HG02610 (cell line): Measurements from ENCODE around the gene CEBPB.
"Not testable (repeated sequence)": the region's sequence is repeated elsewhere in the genome, so short reads cannot be mapped to it uniquely, and the experiment has no call there.

ENCODE experiments used
- ATAC-seq: cut with Tn5 transposase; IDR thresholded peaks from one replicate; pipeline ENCODE4 v1.9.1; 2021; ENCODE audit warnings: mild to moderate bottlenecking, moderate library complexity; ENCODE audit not compliant: unreplicated experiment

Gene CEBPB

DNA sequence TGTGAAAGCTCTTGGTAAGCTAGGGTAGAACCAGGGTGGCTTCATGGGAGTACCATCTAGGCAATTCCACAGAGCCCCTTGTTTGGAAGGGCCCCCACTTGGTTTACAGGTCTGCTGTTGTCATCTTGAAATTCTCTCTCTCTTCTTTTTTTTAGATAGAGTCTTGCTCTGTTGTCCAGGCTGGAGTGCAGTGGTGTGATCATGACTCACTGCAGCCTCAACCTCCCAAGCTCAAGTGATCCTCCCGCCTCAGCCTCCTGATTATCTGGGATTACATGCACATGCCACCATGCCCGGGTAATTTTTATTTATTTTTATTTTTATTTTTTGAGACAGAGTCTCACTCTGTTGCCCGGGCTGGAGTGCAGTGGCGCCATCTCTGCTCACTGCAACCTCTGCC, 18.2 kb downstream of the CEBPB start:
- not testable (repeated sequence) for ATAC-seq

GRCh38 chr20:50210066-50210619, 19.5 kb downstream of the CEBPB start:
- ATAC-seq = no peak

DNA sequence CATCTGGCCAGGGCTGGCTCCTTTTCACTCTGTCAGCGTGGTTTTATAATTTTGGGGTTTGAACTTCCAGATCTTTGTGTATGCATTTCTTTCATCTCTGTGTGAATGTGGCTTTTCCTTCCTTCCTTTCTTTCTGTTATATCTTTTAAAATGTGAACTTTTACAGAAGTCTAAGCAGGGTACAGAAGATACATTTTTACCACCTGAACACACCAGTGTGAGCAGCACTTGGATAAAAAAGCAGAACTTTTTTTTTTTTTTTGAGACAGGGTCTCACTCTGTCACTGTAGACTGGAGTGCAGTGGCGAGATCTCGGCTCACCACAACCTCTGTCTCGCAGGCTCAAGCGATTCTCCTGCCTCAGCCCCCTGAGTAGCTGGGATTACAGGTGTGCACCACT, 20.5 kb downstream of the CEBPB start:
- no peak for ATAC-seq

GRCh38 chr20:50213531-50214106, 23.0 kb downstream of the CEBPB start:
- ATAC-seq = no peak

DNA sequence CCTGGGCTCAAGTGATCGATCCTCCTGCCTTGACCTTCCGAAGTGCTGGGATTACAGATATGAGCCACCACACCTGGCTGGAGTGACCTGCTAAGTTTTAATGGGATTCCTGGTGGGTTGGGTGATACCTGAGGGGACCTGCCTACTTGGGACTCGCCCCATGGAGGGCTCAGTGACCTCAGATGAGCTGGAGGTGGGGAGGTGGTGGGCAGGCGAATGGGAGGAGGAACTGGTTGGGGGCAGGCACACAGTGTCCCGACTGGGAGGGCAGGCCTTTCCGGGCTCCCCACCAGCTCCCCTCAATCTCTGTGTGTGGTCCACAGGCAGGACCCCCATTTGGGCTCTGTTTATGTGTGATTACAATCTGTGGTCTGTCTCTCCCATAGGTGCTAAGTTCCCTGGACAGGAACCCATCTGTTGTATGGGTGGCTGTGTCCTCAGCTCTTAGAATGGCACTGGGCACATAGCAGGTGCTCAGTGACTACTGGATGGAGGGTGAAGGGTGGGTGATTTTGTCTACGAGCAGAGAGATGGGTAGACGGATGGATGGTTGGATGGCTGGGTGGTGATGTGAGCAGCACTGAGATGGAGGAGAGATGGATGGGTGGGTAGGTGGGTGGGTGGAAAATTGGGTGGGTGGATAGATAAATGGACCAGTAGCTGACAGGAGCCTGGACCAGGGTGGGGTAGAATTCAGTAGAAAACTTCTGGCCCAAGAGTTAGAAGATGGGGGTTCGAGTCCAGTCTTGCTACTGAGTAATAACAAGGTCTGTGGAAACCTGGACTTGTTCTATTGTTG, 23.8 kb downstream of the CEBPB start:
- ATAC-seq = no peak

GRCh38 chr20:50215101-50215690, 24.6 kb downstream of the CEBPB start:
- no peak for ATAC-seq

DNA sequence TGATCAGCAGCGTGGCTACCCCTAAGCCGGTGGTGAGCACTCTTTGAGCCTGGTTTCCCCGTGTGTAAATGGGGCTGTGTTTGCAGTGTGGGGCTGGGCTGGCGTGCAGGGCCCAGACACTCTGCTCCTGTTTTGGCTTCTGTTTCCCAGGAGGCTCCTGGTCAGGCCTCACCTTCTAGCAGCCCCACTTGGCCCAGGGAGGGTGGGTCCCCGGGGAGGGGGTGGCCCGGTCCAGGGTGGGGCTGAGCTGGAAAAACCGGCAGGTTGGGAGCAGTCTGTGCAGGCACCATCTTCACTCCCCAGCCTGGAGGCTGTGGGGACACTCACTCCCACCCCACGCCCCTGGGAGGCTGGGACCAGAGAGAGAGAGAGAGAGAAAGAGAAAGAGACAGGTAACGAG, 25.3 kb downstream of the CEBPB start:
- no peak for ATAC-seq

GRCh38 chr20:50216543-50217206, 26.0 kb downstream of the CEBPB start:
- no peak for ATAC-seq

DNA sequence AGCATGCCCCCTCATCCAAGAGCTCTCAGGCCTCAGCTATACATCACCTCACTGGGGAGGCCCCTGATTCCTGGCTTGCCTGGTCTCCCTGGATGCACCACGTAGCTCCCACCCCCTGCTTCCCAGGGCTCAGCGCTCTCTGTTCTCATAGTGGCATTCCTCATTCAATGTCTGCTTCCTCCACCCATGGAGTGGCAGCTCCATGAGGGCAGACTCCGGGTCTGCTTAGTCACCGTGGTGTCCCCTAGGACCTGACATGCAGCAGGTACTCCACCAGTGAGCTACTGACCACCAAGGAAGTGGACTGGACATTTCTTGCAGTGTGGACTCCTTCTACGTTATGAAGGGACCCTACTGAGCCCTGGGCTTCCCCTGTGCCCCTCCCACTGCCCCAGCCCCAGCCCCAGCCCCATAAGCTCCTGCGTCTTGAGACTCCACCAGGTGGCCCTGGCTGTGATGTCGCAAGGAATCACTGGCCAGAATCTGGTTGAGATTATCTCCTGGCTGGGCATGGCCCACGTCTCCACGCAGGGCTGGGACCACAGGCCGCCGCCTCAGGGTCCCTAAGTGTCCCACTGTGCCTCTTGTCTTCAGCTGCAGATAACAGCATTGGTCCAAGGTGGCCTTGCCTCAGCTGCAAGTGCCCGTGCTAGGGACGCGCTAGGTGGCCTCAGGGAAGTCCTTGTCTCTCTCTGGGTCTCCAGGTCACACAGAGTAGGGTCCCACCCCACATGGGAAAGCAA, 26.7 kb downstream of the CEBPB start:
- ATAC-seq = no peak

DNA sequence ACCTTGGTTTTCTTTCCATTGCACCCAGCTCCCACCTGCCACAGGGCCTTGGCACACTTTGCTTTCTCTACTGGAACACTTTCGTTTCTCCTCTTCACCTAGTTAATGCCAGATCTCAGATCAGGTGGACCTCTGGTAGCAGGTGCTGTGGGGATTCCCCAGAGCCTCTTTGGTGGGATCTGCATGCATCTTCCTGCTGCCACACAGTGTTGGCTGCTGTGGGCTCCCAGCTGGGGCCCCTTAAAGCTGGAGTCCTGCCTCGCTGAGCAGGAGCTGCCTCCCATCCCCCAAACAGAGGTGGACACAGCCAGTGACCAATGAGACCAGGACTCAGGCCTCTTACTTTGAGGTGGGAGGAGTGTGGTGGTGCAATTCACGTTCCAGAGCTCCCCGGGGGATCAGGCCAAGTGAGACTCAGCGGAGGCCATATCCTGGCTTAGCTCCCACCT, 28.4 kb downstream of the CEBPB start:
- ATAC-seq = no peak

DNA sequence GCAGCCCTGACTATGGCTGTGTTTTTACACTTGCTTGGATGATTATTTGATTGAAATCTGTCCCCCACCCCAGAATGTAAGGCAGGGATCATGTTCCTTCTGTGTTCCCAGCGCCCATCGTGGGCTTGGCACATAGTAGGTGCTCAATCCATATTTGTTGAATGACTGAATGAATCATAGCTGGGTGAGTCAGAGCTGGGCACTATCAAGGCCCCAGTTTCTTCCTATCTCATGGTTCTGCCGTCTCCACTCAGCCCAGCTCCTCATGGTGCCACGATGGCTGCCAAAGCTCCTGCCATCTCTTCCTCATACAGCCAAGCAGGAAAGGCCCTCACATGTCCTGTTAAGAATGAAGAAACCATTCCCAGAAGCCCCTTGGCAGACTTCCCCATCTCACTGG, 29.0 kb downstream of the CEBPB start:
- ATAC-seq = no peak

DNA sequence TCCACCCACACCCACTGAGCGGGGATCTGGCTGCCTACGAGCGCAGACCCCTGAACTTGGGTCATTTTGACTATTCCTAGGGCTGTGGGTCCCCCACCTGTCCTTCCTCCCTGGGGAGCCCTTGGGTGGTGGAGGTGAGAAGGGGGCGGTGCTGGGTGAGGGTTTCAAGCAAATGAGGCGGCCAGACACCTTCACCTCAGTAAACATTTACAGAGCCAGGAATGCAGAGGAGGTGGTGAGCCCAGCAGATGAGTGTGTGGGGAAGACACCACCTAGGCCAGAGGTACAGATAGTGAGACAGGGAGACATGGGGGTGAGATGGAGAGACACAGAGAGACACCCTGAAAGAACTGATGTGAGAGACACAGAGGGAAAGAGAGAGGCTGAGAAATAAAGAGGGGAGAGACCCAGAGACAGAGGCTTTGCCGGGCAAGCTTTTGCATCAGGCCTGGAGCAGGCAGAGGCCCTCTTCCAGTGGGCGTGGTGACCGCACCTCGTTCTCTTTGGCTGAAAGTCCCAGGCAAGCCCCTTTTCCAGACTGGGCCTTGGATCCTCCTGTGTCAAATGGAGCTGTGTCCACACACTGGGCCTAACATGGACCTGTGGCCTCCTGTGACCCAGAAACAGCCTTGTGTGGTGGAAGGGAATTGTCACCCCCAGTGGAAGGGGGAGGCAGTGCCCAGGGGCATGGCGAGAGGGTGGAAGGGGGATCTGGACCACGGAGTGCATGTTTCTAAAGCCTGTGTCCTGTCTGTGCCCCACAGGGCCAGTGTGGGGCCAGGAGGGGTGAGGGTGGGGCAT, 29.7 kb downstream of the CEBPB start:
- ATAC-seq = no peak

DNA sequence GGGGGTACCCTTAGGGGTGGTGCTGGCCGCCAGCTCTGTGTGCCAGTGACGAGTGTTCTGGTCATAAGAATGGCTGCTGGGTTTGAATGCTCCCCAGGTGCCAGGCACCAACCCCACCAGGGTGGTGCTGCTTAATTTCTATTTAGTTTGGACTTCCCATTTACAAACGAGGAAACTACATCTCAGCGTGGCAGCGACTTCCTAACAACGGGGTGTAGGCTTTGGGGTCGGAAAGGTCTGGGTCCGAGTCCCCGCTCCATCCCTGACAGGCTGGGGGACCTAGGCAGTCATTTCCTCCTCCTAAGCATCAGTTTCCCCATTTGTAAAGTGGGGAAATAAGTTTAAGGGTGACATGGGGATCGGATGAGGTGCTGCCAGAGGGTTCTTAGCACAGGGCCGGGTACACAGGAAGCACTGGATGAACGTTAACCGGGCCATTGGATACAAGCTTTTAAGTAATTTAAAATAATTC, 30.3 kb downstream of the CEBPB start:
- no peak for ATAC-seq

DNA sequence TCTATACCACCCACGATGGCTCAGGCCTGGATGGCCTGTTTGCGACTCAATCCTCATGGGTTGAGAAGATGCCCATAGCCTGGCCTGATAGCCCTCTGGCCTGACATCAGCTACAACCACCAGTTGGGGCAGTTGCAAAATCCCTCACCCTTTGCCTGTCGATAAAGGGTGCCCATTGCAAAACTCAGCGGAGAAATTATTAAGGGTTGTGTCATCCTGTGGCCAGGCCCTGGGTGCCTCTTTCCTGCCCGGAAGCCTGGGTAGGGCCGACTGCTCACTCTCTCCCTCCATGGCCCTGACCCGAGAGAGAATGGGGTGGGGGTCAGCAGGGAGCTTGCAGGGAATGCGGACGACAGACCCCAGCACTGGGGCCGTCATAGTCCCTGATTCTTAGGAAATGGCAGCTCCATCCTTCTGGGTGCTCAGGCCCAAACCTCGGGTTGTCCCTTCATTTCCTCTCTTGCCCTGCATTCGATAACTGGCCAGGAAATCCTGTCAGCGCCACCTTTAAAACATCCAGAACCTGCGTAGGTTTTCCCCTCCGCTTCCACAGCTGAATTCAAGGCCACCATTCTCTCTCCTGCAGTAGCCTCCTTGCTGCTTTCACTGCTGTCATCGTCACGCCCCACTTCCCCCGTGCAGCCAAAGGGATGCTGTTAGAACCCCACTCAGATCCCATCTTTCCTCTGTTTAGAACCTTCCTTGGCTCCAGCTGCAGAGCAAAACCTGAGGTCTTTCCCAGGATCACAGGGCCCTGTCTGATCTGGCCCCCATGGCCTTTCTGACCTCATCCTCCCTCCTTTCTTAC, 31.1 kb downstream of the CEBPB start:
- no peak for ATAC-seq

DNA sequence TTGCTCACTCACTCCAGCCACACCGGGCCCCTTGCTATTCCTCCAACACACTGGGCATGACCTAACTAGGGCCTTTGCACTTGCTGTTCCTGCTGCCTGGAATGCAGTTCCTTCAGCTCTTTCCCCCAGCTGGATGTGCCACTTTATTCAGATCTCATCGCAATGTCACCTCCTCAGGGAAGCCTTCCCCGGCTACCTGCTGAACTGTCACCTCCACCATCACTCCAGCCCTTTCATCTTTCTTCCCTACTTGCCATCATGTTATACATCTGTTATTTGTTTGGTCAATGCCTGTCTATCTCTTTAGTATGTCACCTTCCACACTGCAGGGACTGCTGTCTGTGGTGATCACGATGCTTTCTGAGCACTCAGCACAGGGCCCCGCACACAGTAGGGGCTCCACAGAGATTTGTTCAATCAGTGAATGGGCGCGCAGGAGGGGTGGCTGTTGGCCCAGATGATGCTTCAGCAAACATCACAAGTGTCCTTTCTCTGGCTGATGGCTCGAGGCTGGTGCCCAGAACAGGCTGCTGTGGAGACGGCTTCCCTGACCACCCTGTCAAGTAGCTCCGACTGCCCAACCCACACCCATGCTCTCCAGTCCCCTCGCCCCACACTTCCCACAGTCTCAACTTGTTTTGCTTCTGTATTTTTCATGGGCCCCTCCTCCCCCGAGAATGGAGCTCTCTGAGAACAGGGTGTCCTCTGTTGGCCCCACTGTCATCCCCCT, 31.8 kb downstream of the CEBPB start:
- ATAC-seq = no peak

- no peak for ATAC-seq
Observed at GRCh38 chr20:50223039-50224005, 32.7 kb downstream of the CEBPB start.

DNA sequence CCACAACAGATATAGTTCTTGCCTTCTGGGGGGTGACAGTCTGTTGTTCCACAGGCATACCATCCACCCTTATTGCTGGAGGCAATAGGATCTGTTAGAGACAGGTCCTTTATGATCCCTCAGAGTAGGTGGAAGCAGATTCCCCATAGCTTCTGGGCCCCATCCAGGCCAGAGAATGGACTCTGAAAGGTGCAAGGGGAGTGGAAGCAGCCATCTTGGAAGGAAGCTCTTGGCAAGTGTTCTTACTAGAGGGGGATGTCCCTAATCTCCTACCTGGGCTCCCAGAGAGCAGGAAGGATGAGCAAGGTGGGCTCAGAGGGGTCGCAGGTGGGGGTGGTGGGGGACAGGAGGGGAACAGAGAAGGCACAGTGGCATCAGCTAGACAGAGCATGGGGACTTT, 33.4 kb downstream of the CEBPB start:
- ATAC-seq = no peak
